Measurements from ENCODE around the gene SETD4. TPM values are rescaled to one million over a fixed set of nuclear protein-coding genes. Genes with fewer than 3 reads are reported as not detected.
"Not testable (repeated sequence)": the region's sequence is repeated elsewhere in the genome, so short reads cannot be mapped to it uniquely, and the experiment has no call there.

The SETD4 gene
- total RNA-seq, 1 experiment from 2014 or later = 22.6 TPM

DNA sequence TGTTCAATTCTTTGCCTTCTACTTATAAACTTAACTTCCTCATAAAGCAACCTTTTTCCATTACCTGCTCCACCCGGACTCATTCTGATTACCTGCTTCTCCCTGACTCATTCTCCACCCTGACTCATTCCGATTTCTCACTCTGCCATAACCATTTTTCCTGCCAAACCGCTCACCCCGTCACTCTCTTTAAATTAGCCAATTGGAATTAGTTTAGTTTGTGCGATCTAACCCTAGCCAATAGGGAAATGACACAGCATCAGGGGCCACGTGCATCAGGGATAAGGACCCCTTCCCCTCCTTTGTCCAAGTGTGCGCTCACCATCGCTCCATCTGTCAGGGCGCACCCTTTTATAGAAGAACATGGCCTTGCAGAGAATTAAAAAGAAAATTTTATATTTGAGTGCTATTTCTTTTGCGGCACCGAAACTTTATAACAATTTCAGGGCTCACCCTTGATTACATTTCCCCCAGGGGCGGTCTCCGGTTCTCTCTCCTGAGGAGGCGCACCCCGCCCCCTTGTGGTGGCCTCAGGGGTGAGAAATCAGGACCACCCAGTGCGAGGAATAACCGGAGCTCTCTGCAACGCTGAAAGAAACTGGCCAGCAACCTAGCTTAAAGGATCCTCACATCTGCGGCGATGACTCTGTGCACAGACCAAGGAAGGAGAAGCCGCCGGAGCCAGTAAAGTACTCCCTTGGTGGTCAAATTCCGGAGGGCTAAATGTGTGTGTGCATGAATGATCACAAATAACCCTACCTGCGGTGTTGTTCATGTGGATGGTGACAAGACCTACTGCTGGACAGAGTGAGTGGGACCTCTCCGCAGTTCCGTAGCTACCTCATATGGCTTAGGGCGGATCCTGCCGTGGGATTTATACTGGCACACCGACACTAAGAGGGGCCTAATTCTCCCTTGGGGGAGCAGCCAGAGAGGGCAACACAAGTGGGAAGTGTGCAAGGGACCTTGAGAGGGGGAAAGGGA lies 44.3 kb upstream of the SETD4 start:
- CTCF ChIA-PET = interaction anchor here (0.5 to 1.0 kb wide), 3 partner anchors 8 to 45 kb away, joined by 3 read pairs; no protein-coding TSS in a partner anchor
- Mint-ChIP-seq H3K27ac (ENCODE audit: low read depth, unreplicated experiment) (no peak overlapping the region), H3K4me3 (ENCODE audit: unreplicated experiment) (no peak overlapping the region), H3K27me3 (ENCODE audit: insufficient read depth, unreplicated experiment) (no peaks in the 10 kb centered on the region), H3K9me3 (ENCODE audit: unreplicated experiment) (no peaks in the 10 kb centered on the region), H3K36me3 (ENCODE audit: insufficient read depth, unreplicated experiment) (no peaks in the 10 kb centered on the region), H3K4me1 (ENCODE audit: insufficient read depth, unreplicated experiment) (peaks cover 6% of the 10 kb centered on the region)
- POLR2A ChIA-PET = interaction anchor here (1.0 kb wide), 1 partner anchor 34 kb away, joined by 3 read pairs; no protein-coding TSS in a partner anchor
- intact Hi-C loops (cut with micrococcal nuclease) = no loop called here
- TF ChIP-seq, protein P1, sequence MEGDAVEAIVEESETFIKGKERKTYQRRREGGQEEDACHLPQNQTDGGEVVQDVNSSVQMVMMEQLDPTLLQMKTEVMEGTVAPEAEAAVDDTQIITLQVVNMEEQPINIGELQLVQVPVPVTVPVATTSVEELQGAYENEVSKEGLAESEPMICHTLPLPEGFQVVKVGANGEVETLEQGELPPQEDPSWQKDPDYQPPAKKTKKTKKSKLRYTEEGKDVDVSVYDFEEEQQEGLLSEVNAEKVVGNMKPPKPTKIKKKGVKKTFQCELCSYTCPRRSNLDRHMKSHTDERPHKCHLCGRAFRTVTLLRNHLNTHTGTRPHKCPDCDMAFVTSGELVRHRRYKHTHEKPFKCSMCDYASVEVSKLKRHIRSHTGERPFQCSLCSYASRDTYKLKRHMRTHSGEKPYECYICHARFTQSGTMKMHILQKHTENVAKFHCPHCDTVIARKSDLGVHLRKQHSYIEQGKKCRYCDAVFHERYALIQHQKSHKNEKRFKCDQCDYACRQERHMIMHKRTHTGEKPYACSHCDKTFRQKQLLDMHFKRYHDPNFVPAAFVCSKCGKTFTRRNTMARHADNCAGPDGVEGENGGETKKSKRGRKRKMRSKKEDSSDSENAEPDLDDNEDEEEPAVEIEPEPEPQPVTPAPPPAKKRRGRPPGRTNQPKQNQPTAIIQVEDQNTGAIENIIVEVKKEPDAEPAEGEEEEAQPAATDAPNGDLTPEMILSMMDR (IDR thresholded peaks at IDR 0.05; ENCODE audit: unreplicated experiment) = no peak
- DNase-seq (ENCODE audit: unreplicated experiment) = peak; percentile 40
- BruUV-seq (replicated peaks) = no TSS peak

- POLR2A ChIA-PET = interaction anchor here (0.6 to 1.2 kb wide), 5 partner anchors 15 to 45 kb away, joined by 3 to 4 read pairs (median 3); partner anchors contain the start of gene SETD4
- Mint-ChIP-seq H3K27ac (ENCODE audit: low read depth, unreplicated experiment) (no peak overlapping the region), H3K27me3 (ENCODE audit: insufficient read depth, unreplicated experiment) (no peaks in the 10 kb centered on the region), H3K4me1 (ENCODE audit: insufficient read depth, unreplicated experiment) (peaks cover 6% of the 10 kb centered on the region), H3K4me3 (ENCODE audit: unreplicated experiment) (no peak overlapping the region), H3K9me3 (ENCODE audit: unreplicated experiment) (no peaks in the 10 kb centered on the region), H3K36me3 (ENCODE audit: insufficient read depth, unreplicated experiment) (no peaks in the 10 kb centered on the region)
- DNase-seq (ENCODE audit: unreplicated experiment) = no peak
- TF ChIP-seq, protein P1 (IDR thresholded peaks at IDR 0.05; ENCODE audit: unreplicated experiment) = no peak
- BruUV-seq (replicated peaks) = no TSS peak
- CTCF ChIA-PET = interaction anchor here (0.6 kb wide), 2 partner anchors 30 to 1083 kb away, joined by 3 to 6 read pairs; no protein-coding TSS in a partner anchor
- intact Hi-C loops (cut with micrococcal nuclease) = no loop called here
Observed at GRCh38 chr21:36103434-36103833, 43.1 kb upstream of the SETD4 start.

GRCh38 chr21:36100971-36101641 lies 40.8 kb upstream of the SETD4 start:
- Mint-ChIP-seq H3K27me3 (ENCODE audit: insufficient read depth, unreplicated experiment) (no peaks in the 10 kb centered on the region), H3K4me1 (ENCODE audit: insufficient read depth, unreplicated experiment) (peaks cover 18% of the 10 kb centered on the region), H3K36me3 (ENCODE audit: insufficient read depth, unreplicated experiment) (no peaks in the 10 kb centered on the region), H3K4me3 (ENCODE audit: unreplicated experiment) (no peak overlapping the region), H3K27ac (ENCODE audit: low read depth, unreplicated experiment) (no peak overlapping the region), H3K9me3 (ENCODE audit: unreplicated experiment) (no peaks in the 10 kb centered on the region)
- ChIA-PET POLR2A (interaction anchor here (1.1 to 2.3 kb wide), 3 partner anchors 12 to 41 kb away, joined by 3 to 12 read pairs (median 4); partner anchors contain the start of gene SETD4), CTCF (interaction anchor here (0.5 to 1.3 kb wide), 4 partner anchors 9 to 41 kb away, joined by 3 to 9 read pairs (median 4); no protein-coding TSS in a partner anchor)
- no peak for DNase-seq (ENCODE audit: unreplicated experiment)
- intact Hi-C loops (cut with micrococcal nuclease) = no loop called here
- no TSS peak for BruUV-seq (replicated peaks)
- TF ChIP-seq, protein P1 (IDR thresholded peaks at IDR 0.05; ENCODE audit: unreplicated experiment) = no peak

- POLR2A ChIA-PET = interaction anchor here (2.3 kb wide), 2 partner anchors 30 to 40 kb away, joined by 12 to 14 read pairs; partner anchors contain the start of genes CBR1 and SETD4
- H3K4me1 Mint-ChIP-seq (ENCODE audit: insufficient read depth, unreplicated experiment) = peaks cover 18% of the 10 kb centered on the region
Observed at GRCh38 chr21:36099695-36100211, 39.4 kb upstream of the SETD4 start.

More at GRCh38 chr21:36099695-36100211, 39.4 kb upstream of the SETD4 start:
- CTCF ChIA-PET = interaction anchor here (1.2 to 1.3 kb wide), 2 partner anchors 13 to 24 kb away, joined by 3 to 9 read pairs; no protein-coding TSS in a partner anchor
- DNase-seq (ENCODE audit: unreplicated experiment); H3K4me3 Mint-ChIP-seq (ENCODE audit: unreplicated experiment); BruUV-seq (replicated peaks); H3K9me3 Mint-ChIP-seq (ENCODE audit: unreplicated experiment); H3K27ac Mint-ChIP-seq (ENCODE audit: low read depth, unreplicated experiment); H3K27me3 Mint-ChIP-seq (ENCODE audit: insufficient read depth, unreplicated experiment); intact Hi-C loops (cut with micrococcal nuclease); H3K36me3 Mint-ChIP-seq (ENCODE audit: insufficient read depth, unreplicated experiment): not testable (repeated sequence)
